CD14-positive monocyte (primary cell): ENCODE measurements around the gene ZNF391. TPM values are rescaled to one million over a fixed set of nuclear protein-coding genes. Genes with fewer than 3 reads are reported as not detected.

ENCODE experiments used
- DNase-seq, 3 donors: peaks; one replicate each; pipeline ENCODE4 v3.0.0-alpha.2; 2011 to 2022
- H2AFZ ChIP-seq: 2 replicates; pipeline ENCODE4 v1.6.0; 2012; ENCODE audit warnings: mild to moderate bottlenecking, low read depth, low read length, inconsistent platforms; ENCODE audit not compliant: insufficient read depth, poor library complexity, severe bottlenecking
- H3K27ac ChIP-seq, 2 donors: 1 replicate in 1 of 2; 2 replicates in 1 of 2; pipeline ENCODE4 v1.5.1; 2012 to 2013; ENCODE audit warnings: low read length in 2 of 2, control low read depth in 1 of 2, inconsistent platforms in 1 of 2, low read depth in 1 of 2, mild to moderate bottlenecking in 1 of 2
- H3K27me3 ChIP-seq, 2 donors: one replicate each; pipeline versions ENCODE4 v1.6.0 to v1.6.1; 2011 to 2013; ENCODE audit warnings: low read length in 2 of 2; ENCODE audit not compliant: control insufficient read depth in 2 of 2, insufficient read depth in 2 of 2
- H3K36me3 ChIP-seq, 2 donors: replicated peaks in 1 of 2; 1 replicate in 1 of 2; 2 replicates in 1 of 2; pipeline versions ENCODE4 v1.5.1 to v1.6.1; 2012 to 2013; ENCODE audit warnings: low read length in 2 of 2, control low read depth in 1 of 2, inconsistent platforms in 1 of 2, mild to moderate bottlenecking in 1 of 2; ENCODE audit not compliant: insufficient read depth in 2 of 2, control insufficient read depth in 1 of 2
- H3K4me1 ChIP-seq, 2 donors: 1 replicate in 1 of 2; 2 replicates in 1 of 2; pipeline versions ENCODE4 v1.5.1 to v1.6.1; 2012 to 2013; ENCODE audit warnings: low read length in 2 of 2, control low read depth in 1 of 2, inconsistent platforms in 1 of 2, mild to moderate bottlenecking in 1 of 2, moderate library complexity in 1 of 2; ENCODE audit not compliant: insufficient read depth in 2 of 2, control insufficient read depth in 1 of 2
- H3K4me2 ChIP-seq: replicated peaks from 2 replicates; pipeline ENCODE3; 2012; ENCODE audit warnings: low read length, moderate library complexity, mild to moderate bottlenecking; ENCODE audit not compliant: poor library complexity, severe bottlenecking; ENCODE audit errors: extremely low read depth
- H3K4me3 ChIP-seq, 3 experiments: fragments of 200-600 bp in 1 of 3; sonication (generic) in 1 of 3; replicated peaks in 1 of 3; 1 replicate in 2 of 3; 2 replicates in 1 of 3; pipeline ENCODE4 v1.5.1; 2011 to 2013; ENCODE audit warnings: low read length in 3 of 3, mild to moderate bottlenecking in 3 of 3, control low read depth in 2 of 3, low read depth in 2 of 3, inconsistent platforms in 1 of 3, moderate library complexity in 1 of 3
- H3K79me2 ChIP-seq: 2 replicates; pipeline ENCODE4 v1.6.0; 2012; ENCODE audit warnings: mild to moderate bottlenecking, control low read depth, inconsistent platforms, low read length, moderate library complexity; ENCODE audit not compliant: insufficient read depth
- H3K9ac ChIP-seq: 2 replicates; pipeline ENCODE4 v1.6.0; 2017; ENCODE audit warnings: low read length, mild to moderate bottlenecking; ENCODE audit not compliant: insufficient read depth, poor library complexity, severe bottlenecking
- H3K9me3 ChIP-seq, 2 donors: replicated peaks in 1 of 2; 1 replicate in 1 of 2; 2 replicates in 1 of 2; pipeline versions ENCODE4 v1.5.1 to v1.6.1; 2012 to 2013; ENCODE audit warnings: low read length in 2 of 2, control low read depth in 1 of 2; ENCODE audit not compliant: control insufficient read depth in 1 of 2, insufficient read depth in 1 of 2
- H4K20me1 ChIP-seq: 2 replicates; pipeline ENCODE4 v1.6.0; 2012; ENCODE audit warnings: mild to moderate bottlenecking, low read length, control low read depth, moderate library complexity; ENCODE audit not compliant: insufficient read depth
- H3K27ac Mint-ChIP-seq, 7 donors: one replicate each; pipeline ENCODE4 v1.8.0; 2020; ENCODE audit warnings: mild to moderate bottlenecking in 7 of 7, mixed read lengths in 7 of 7, moderate library complexity in 6 of 7, inconsistent platforms in 2 of 7
- H3K27me3 Mint-ChIP-seq, 3 donors: one replicate each; pipeline ENCODE4 v1.8.0; 2021 to 2022; ENCODE audit warnings: low read depth in 3 of 3, mild to moderate bottlenecking in 3 of 3, mixed read lengths in 3 of 3, moderate library complexity in 3 of 3, inconsistent platforms in 1 of 3
- H3K36me3 Mint-ChIP-seq, 2 donors: one replicate each; pipeline ENCODE4 v1.8.0; 2020; ENCODE audit warnings: mixed read lengths in 2 of 2, inconsistent platforms in 1 of 2, mild to moderate bottlenecking in 1 of 2
- H3K4me1 Mint-ChIP-seq: one replicate; pipeline ENCODE4 v1.8.0; 2020; ENCODE audit warnings: mild to moderate bottlenecking, mixed read lengths
- H3K4me3 Mint-ChIP-seq, 2 donors: one replicate each; pipeline ENCODE4 v1.8.0; 2020; ENCODE audit warnings: mild to moderate bottlenecking in 2 of 2, mixed read lengths in 2 of 2, moderate library complexity in 1 of 2
- H3K9me3 Mint-ChIP-seq, 7 donors: one replicate each; pipeline ENCODE4 v1.8.0; 2020 to 2022; ENCODE audit warnings: mixed read lengths in 7 of 7, mild to moderate bottlenecking in 6 of 7, moderate library complexity in 6 of 7, inconsistent platforms in 2 of 7
- WGBS: methylation state at CpG from one replicate; pipeline ENCODE4 v1.1.5; 2013; ENCODE audit warnings: missing lambda C conversion rate; ENCODE audit not compliant: insufficient coverage; 5-methylcytosine and 5-hydroxymethylcytosine counted together
- intact Hi-C, 2 donors: fragments of 100-400 bp; cut with micrococcal nuclease; formaldehyde crosslinking; loops; one replicate each; pipeline versions ENCODE4 v1.15.0 to v1.15.1; 2023
- polyA plus RNA-seq, 3 donors: library from polyadenylated mRNA; depleted of rRNA in 1 of 3; unstranded in 2 of 3; stranded (reverse) in 1 of 3; fragments of 300-500 nt in 2 of 3; fragments of >200 nt in 1 of 3; fragmentation: Illumina TruSeq in 2 of 3; gene quantifications; 1 replicate in 2 of 3; 2 replicates in 1 of 3; pipeline ENCODE4 v1.2.3, GENCODE V29; 2012 to 2021
- TF ChIP-seq, protein P1 (sequence below): fragments of 200-600 bp; IDR thresholded peaks from one replicate; pipeline ENCODE4 v1.8.0; 2022; ENCODE audit warnings: antibody characterized with exemption, mild to moderate bottlenecking

Gene ZNF391
- polyA plus RNA-seq, 3 donors = 0.07 to 0.17 TPM; not detected in 1

DNA sequence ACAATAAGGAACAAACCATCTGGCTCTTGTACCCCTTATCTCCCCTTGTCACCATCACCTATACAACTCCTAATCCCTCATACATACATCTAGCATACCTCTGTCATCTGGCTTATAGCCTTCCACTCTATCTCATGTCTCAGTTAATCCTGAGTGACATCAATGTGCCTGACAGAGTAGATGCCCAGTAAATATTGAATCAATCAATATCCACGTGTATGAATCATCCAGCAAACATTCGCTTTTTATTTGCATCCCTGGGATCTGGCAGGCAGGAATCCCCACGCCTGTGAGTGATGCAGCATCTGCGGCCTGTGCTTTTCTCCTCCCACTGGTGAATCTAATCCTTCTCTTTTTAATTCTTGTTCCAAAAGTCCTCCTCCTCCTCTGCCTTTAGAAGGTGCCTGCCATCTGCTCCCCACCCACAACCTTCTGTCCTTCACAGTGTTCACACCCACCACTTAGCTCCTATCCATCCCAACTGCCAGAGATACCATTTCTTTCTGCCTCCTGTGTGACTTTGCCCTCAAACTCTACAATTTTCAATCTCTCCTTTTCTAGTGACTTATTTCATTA, 37.6 kb downstream of the ZNF391 start:
- WGBS = 92% methylated on average over 4 of the region's 4 CpGs

DNA sequence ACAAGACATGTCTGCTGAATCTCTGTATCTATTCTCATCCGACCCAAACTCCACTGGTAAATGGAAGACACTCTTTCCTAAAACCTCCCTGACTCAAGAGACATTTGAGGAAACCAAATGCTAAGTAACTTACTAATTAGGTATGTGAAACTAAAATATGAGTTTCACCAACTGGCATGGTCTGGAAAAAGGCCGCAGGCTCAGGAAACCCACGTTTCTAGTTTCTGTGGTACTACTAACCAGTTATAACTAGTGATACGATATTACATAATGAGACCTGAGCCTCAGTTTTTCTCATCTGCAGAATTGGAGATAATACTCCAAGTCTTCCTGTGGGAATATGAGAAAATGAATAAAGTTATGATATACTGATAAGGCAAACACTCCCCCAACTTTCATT, 39.9 kb downstream of the ZNF391 start:
- Histone ChIP-seq H3K79me2 (no peaks in the 10 kb centered on the region), H3K36me3 (no peaks in the 10 kb centered on the region), H3K4me2 (no peak overlapping the region), H3K27me3 (no peaks in the 10 kb centered on the region), H4K20me1 (no peaks in the 10 kb centered on the region), H2AFZ (no peak overlapping the region), H3K9me3 (peaks cover 29 to 34% of the 10 kb centered on the region in 2 donors), H3K27ac (no peak overlapping the region), H3K4me1 (no peaks in the 10 kb centered on the region), H3K4me3 (no peak overlapping the region), H3K9ac (no peak overlapping the region)
- TF ChIP-seq, protein P1, sequence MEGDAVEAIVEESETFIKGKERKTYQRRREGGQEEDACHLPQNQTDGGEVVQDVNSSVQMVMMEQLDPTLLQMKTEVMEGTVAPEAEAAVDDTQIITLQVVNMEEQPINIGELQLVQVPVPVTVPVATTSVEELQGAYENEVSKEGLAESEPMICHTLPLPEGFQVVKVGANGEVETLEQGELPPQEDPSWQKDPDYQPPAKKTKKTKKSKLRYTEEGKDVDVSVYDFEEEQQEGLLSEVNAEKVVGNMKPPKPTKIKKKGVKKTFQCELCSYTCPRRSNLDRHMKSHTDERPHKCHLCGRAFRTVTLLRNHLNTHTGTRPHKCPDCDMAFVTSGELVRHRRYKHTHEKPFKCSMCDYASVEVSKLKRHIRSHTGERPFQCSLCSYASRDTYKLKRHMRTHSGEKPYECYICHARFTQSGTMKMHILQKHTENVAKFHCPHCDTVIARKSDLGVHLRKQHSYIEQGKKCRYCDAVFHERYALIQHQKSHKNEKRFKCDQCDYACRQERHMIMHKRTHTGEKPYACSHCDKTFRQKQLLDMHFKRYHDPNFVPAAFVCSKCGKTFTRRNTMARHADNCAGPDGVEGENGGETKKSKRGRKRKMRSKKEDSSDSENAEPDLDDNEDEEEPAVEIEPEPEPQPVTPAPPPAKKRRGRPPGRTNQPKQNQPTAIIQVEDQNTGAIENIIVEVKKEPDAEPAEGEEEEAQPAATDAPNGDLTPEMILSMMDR = no peak
- WGBS = 78% methylated on average over 2 of the region's 4 CpGs
- H3K4me3 Mint-ChIP-seq = no peak overlapping the region
- peaks cover 14 to 31% (median 25%) of the 10 kb centered on the region in 7 donors for H3K9me3 Mint-ChIP-seq
- H3K27ac Mint-ChIP-seq = no peak overlapping the region
- no peaks in the 10 kb centered on the region for H3K4me1 Mint-ChIP-seq
- H3K27me3 Mint-ChIP-seq = peaks cover 0 to 3% (median 0%) of the 10 kb centered on the region in 3 donors
- DNase-seq = no peak
- intact Hi-C loops = no loop called here
- no peaks in the 10 kb centered on the region for H3K36me3 Mint-ChIP-seq

More for the DNA sequence above, 37.6 kb downstream of the ZNF391 start:
- Histone ChIP-seq H3K9me3 (peaks cover 39 to 44% of the 10 kb centered on the region in 2 donors), H3K27ac (no peak overlapping the region), H4K20me1 (no peaks in the 10 kb centered on the region), H3K36me3 (no peaks in the 10 kb centered on the region), H3K79me2 (no peaks in the 10 kb centered on the region), H3K4me3 (no peak overlapping the region), H2AFZ (no peak overlapping the region), H3K27me3 (no peaks in the 10 kb centered on the region), H3K9ac (no peak overlapping the region), H3K4me2 (no peak overlapping the region), H3K4me1 (no peaks in the 10 kb centered on the region)
- H3K4me1 Mint-ChIP-seq = no peaks in the 10 kb centered on the region
- no peaks in the 10 kb centered on the region for H3K36me3 Mint-ChIP-seq
- peaks cover 0 to 5% (median 0%) of the 10 kb centered on the region in 3 donors for H3K27me3 Mint-ChIP-seq
- H3K9me3 Mint-ChIP-seq = peaks cover 16 to 40% (median 35%) of the 10 kb centered on the region in 7 donors
- H3K27ac Mint-ChIP-seq = no peak overlapping the region
- DNase-seq = no peak
- TF ChIP-seq, protein P1 = no peak
- intact Hi-C loops = no loop called here
- no peak overlapping the region for H3K4me3 Mint-ChIP-seq
